ENCODE measurements around the gene TRIM5. TPM values are rescaled to one million over a fixed set of nuclear protein-coding genes. Genes with fewer than 3 reads are reported as not detected.

TRIM5 gene
- total and polyA plus RNA-seq, 2 donors (not counting 1 experiment from before 2014, with no cell fraction given), result 10.1 to 39.5 TPM

DNA sequence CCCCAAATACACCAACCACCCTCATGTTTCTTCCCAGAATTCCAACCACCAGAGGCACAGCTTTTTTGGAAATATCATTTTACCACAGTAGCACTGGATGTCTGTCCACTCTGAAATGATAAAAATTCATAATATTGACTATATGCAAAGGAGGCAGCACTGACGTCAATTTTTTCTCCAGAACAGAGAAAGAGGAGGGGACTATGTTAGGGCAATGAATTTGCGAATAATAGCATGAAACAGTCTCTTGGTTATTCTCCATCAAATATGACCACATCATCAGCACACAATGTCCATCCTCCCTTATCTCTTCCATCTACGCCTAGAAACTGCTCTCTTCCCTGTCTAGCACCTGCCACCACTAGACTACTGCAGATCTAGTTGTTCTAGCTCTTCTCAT lies 38.7 kb downstream of the TRIM5 start:
- H3K27me3 Mint-ChIP-seq, result no peaks in the 10 kb centered on the region
- DNase-seq (no peak), ATAC-seq (ENCODE audit: low read depth) (no peak)
- Histone ChIP-seq H3K27me3 (replicated peaks in 1 of 4; ENCODE audit: control extremely low read depth in 1 of 4, control insufficient read depth in 3 of 4, insufficient read depth in 4 of 4, low read length in 3 of 4) (no peaks in the 10 kb centered on the region), H3K9me3 (ENCODE audit: control extremely low read depth in 1 of 3, control insufficient read depth in 2 of 3, insufficient read depth in 1 of 3, low read length in 2 of 3) (no peaks in the 10 kb centered on the region), H3K4me3 (ENCODE audit: control extremely low read depth in 1 of 5, extremely low read depth in 1 of 5, insufficient read depth in 1 of 5, low read depth in 2 of 5, low read length in 4 of 5) (no peak overlapping the region), H3K9ac (ENCODE audit: low read length) (no peak overlapping the region), H4K20me1 (ENCODE audit: control insufficient read depth, insufficient read depth, low read length, poor library complexity, severe bottlenecking) (no peaks in the 10 kb centered on the region), H3K36me3 (replicated peaks in 1 of 2; ENCODE audit: control extremely low read depth in 1 of 2, control insufficient read depth in 1 of 2, extremely low read depth in 1 of 2, insufficient read depth in 2 of 2, low read length in 1 of 2) (peaks cover 8 to 34% of the 10 kb centered on the region in 2 experiments), H3K4me2 (replicated peaks; ENCODE audit: low read depth, low read length, poor library complexity, severe bottlenecking) (no peak overlapping the region), H3K27ac (ENCODE audit: low read length in 2 of 2) (no peak overlapping the region), H3K4me1 (ENCODE audit: control insufficient read depth in 2 of 2, insufficient read depth in 2 of 2, low read length in 2 of 2) (no peaks in the 10 kb centered on the region), H3K79me2 (ENCODE audit: control insufficient read depth, insufficient read depth, low read length) (no peaks in the 10 kb centered on the region), H2AFZ (ENCODE audit: insufficient read depth, low read depth, low read length, poor library complexity, severe bottlenecking) (no peak overlapping the region)
- no peak overlapping the region for H3K4me3 Mint-ChIP-seq
- H3K4me1 Mint-ChIP-seq, result no peaks in the 10 kb centered on the region
- no peak overlapping the region for H3K27ac Mint-ChIP-seq
- intact Hi-C loops (cut with micrococcal nuclease), result no loop called here
- POLR2A ChIA-PET, result no interaction called here
- H3K9me3 Mint-ChIP-seq (ENCODE audit: insufficient read depth), result no peaks in the 10 kb centered on the region
- CTCF ChIA-PET, result no interaction called here
- no peak for TF ChIP-seq EZH2 (IDR thresholded peaks at IDR 0.05; ENCODE audit: borderline replicate concordance, insufficient read depth, low read depth, low read length, poor library complexity, severe bottlenecking)
- TF ChIP-seq, protein P1, sequence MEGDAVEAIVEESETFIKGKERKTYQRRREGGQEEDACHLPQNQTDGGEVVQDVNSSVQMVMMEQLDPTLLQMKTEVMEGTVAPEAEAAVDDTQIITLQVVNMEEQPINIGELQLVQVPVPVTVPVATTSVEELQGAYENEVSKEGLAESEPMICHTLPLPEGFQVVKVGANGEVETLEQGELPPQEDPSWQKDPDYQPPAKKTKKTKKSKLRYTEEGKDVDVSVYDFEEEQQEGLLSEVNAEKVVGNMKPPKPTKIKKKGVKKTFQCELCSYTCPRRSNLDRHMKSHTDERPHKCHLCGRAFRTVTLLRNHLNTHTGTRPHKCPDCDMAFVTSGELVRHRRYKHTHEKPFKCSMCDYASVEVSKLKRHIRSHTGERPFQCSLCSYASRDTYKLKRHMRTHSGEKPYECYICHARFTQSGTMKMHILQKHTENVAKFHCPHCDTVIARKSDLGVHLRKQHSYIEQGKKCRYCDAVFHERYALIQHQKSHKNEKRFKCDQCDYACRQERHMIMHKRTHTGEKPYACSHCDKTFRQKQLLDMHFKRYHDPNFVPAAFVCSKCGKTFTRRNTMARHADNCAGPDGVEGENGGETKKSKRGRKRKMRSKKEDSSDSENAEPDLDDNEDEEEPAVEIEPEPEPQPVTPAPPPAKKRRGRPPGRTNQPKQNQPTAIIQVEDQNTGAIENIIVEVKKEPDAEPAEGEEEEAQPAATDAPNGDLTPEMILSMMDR (IDR thresholded peaks at IDR 0.05), result no peak
- 100% methylated on average over 1 of the region's 3 CpGs for WGBS (ENCODE audit: insufficient coverage)

DNA sequence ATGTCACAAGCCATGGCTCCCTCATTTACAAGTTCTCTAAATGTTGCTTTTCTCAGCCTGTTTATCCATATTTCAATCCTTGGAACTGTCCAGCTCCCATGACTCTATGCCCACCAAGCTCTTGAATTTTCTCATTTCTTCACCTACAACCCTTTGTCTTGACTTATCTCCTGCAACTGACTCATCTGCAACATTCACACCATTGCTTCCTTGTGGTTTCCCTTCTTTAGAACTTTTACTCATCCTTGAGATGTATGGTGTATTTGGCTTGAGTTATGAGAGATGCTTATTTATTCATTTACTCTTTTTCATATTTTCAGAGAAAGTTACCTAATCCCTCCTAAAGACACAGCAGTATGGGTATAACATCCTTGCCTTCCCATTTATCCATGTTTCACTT lies 41.3 kb downstream of the TRIM5 start:
- Histone ChIP-seq H3K27ac (ENCODE audit: low read length in 2 of 2) (no peak overlapping the region), H2AFZ (ENCODE audit: insufficient read depth, low read depth, low read length, poor library complexity, severe bottlenecking) (no peak overlapping the region), H3K36me3 (replicated peaks in 1 of 2; ENCODE audit: control extremely low read depth in 1 of 2, control insufficient read depth in 1 of 2, extremely low read depth in 1 of 2, insufficient read depth in 2 of 2, low read length in 1 of 2) (peaks cover 8 to 50% of the 10 kb centered on the region in 2 experiments), H3K9me3 (ENCODE audit: control extremely low read depth in 1 of 3, control insufficient read depth in 2 of 3, insufficient read depth in 1 of 3, low read length in 2 of 3) (no peaks in the 10 kb centered on the region), H4K20me1 (ENCODE audit: control insufficient read depth, insufficient read depth, low read length, poor library complexity, severe bottlenecking) (no peaks in the 10 kb centered on the region), H3K4me1 (ENCODE audit: control insufficient read depth in 2 of 2, insufficient read depth in 2 of 2, low read length in 2 of 2) (no peaks in the 10 kb centered on the region), H3K4me2 (replicated peaks; ENCODE audit: low read depth, low read length, poor library complexity, severe bottlenecking) (no peak overlapping the region), H3K9ac (ENCODE audit: low read length) (no peak overlapping the region), H3K79me2 (ENCODE audit: control insufficient read depth, insufficient read depth, low read length) (no peaks in the 10 kb centered on the region), H3K4me3 (ENCODE audit: control extremely low read depth in 1 of 5, extremely low read depth in 1 of 5, insufficient read depth in 1 of 5, low read depth in 2 of 5, low read length in 4 of 5) (no peak overlapping the region), H3K27me3 (replicated peaks in 1 of 4; ENCODE audit: control extremely low read depth in 1 of 4, control insufficient read depth in 3 of 4, insufficient read depth in 4 of 4, low read length in 3 of 4) (no peaks in the 10 kb centered on the region)
- TF ChIP-seq, protein P1 (IDR thresholded peaks at IDR 0.05), result no peak
- TF ChIP-seq EZH2 (IDR thresholded peaks at IDR 0.05; ENCODE audit: borderline replicate concordance, insufficient read depth, low read depth, low read length, poor library complexity, severe bottlenecking), result no peak
- DNase-seq (no peak), ATAC-seq (ENCODE audit: low read depth) (no peak)
- no peaks in the 10 kb centered on the region for H3K9me3 Mint-ChIP-seq (ENCODE audit: insufficient read depth)
- CTCF ChIA-PET, result no interaction called here
- H3K4me1 Mint-ChIP-seq, result no peaks in the 10 kb centered on the region
- intact Hi-C loops (cut with micrococcal nuclease), result no loop called here
- H3K4me3 Mint-ChIP-seq, result no peak overlapping the region
- POLR2A ChIA-PET, result no interaction called here
- no peaks in the 10 kb centered on the region for H3K27me3 Mint-ChIP-seq
- no peak overlapping the region for H3K27ac Mint-ChIP-seq

All from B cell (primary cell).